ENCODE results near the gene NEBL.

- TF ChIP-seq, protein P1, sequence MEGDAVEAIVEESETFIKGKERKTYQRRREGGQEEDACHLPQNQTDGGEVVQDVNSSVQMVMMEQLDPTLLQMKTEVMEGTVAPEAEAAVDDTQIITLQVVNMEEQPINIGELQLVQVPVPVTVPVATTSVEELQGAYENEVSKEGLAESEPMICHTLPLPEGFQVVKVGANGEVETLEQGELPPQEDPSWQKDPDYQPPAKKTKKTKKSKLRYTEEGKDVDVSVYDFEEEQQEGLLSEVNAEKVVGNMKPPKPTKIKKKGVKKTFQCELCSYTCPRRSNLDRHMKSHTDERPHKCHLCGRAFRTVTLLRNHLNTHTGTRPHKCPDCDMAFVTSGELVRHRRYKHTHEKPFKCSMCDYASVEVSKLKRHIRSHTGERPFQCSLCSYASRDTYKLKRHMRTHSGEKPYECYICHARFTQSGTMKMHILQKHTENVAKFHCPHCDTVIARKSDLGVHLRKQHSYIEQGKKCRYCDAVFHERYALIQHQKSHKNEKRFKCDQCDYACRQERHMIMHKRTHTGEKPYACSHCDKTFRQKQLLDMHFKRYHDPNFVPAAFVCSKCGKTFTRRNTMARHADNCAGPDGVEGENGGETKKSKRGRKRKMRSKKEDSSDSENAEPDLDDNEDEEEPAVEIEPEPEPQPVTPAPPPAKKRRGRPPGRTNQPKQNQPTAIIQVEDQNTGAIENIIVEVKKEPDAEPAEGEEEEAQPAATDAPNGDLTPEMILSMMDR (tag by site-specific recombination; IDR thresholded peaks at IDR 0.05): no peak
- TF ChIP-seq ZNF274 (IDR thresholded peaks at IDR 0.05; ENCODE audit: low read length) (no peak), ZNF274 (tag by site-specific recombination; IDR thresholded peaks at IDR 0.05; ENCODE audit: borderline replicate concordance) (no peak), ZNF175 (tag by site-specific recombination; IDR thresholded peaks at IDR 0.05) (no peak), SALL2 (tag by site-specific recombination; IDR thresholded peaks at IDR 0.05; ENCODE audit: borderline replicate concordance) (no peak), ZNF302 (tag by site-specific recombination; IDR thresholded peaks at IDR 0.05; ENCODE audit: low read depth) (no peak), ZNF660 (tag by site-specific recombination; IDR thresholded peaks at IDR 0.05) (no peak), ZNF521 (tag by site-specific recombination; IDR thresholded peaks at IDR 0.05) (no peak), REST (tag by site-specific recombination; IDR thresholded peaks at IDR 0.05) (no peak), TSHZ1 (tag by site-specific recombination; IDR thresholded peaks at IDR 0.05; ENCODE audit: borderline replicate concordance) (no peak), EGR2 (tag by site-specific recombination; IDR thresholded peaks at IDR 0.05; ENCODE audit: low read depth) (no peak), ZBTB7A (tag by site-specific recombination; IDR thresholded peaks at IDR 0.05; ENCODE audit: low read depth) (no peak), RBAK (tag by site-specific recombination; IDR thresholded peaks at IDR 0.05) (no peak), GFI1B (tag by site-specific recombination; IDR thresholded peaks at IDR 0.05) (no peak), ZNF354C (tag by site-specific recombination; IDR thresholded peaks at IDR 0.05; ENCODE audit: borderline replicate concordance, low read depth) (no peak)
Measured at GRCh38 chr10:20927456-20927855, 30.3 kb upstream of the NEBL start.

All from HEK293 (cell line).